ENCODE data around the gene NXPH4. TPM values are rescaled to one million over a fixed set of nuclear protein-coding genes. Genes with fewer than 3 reads are reported as not detected.

NXPH4 gene
- total RNA-seq, 1 donor from 2014 or later, result under 0.01 TPM

- DNase-seq (ENCODE audit: low read depth in 2 of 2), result no peak
Measured at GRCh38 chr12:57273516-57273915, 56.9 kb downstream of the NXPH4 start.

Other genes with a start within 250 kb of the NXPH4 start
- gene ZBTB39, start 210.2 kb upstream of the NXPH4 start, total RNA-seq, result 5.6 and 9.9 TPM in 2 replicates
- gene TAC3, start 200.3 kb upstream of the NXPH4 start, total RNA-seq, result not detected in 2 replicates
- under 0.01 and 0.13 TPM in 2 replicates for gene MYO1A, start 166.7 kb upstream of the NXPH4 start, total RNA-seq
- 5.5 and 6.1 TPM in 2 replicates for gene NEMP1, start 138.0 kb upstream of the NXPH4 start, total RNA-seq
- 5.4 and 13.9 TPM in 2 replicates for gene NAB2, start 127.7 kb upstream of the NXPH4 start, total RNA-seq
- 8.5 and 11.0 TPM in 2 replicates for gene STAT6, start 105.4 kb upstream of the NXPH4 start, total RNA-seq
- gene LRP1, start 88.3 kb upstream of the NXPH4 start, total RNA-seq, result 0.26 and 0.76 TPM in 2 replicates
- gene LRP1-AS, start 69.2 kb upstream of the NXPH4 start, total RNA-seq, result not detected in 2 replicates
- 153 and 155 TPM in 2 replicates for gene SHMT2, start 12.9 kb downstream of the NXPH4 start, total RNA-seq
- gene STAC3, start 34.4 kb downstream of the NXPH4 start, total RNA-seq, result 0.13 TPM in 2 replicates
- gene R3HDM2, start 214.2 kb downstream of the NXPH4 start, total RNA-seq, result 3.1 and 9.1 TPM in 2 replicates
- not detected in 2 replicates for gene INHBC, start 218.0 kb downstream of the NXPH4 start, total RNA-seq
- not detected in 2 replicates for gene INHBE, start 238.5 kb downstream of the NXPH4 start, total RNA-seq
- gene GLI1, start 243.0 kb downstream of the NXPH4 start, total RNA-seq, result under 0.01 TPM in 1 of 2 replicates, not detected in the other